Caki2 (cell line): ENCODE results near the gene ANKFY1. TPM values are rescaled to one million over a fixed set of nuclear protein-coding genes. Genes with fewer than 3 reads are reported as not detected.
"Not testable (repeated sequence)": the region's sequence is repeated elsewhere in the genome, so short reads cannot be mapped to it uniquely, and the experiment has no call there.

Experiments used
- DNase-seq: peaks from one replicate; pipeline ENCODE4 v3.0.0-alpha.2; 2015; ENCODE audit warnings: low read depth
- in situ Hi-C: cut with HindIII; loops from 2 replicates; pipeline ENCODE4 v1.10.0; 2016; ENCODE audit warnings: low sequenced_read_pairs, low pct_unique_long_range_greater_than_20kb, mixed read lengths
- total RNA-seq: library from RNA; depleted of rRNA; stranded (reverse); fragments of >200 nt; shearing (Covaris generic); gene quantifications from 2 replicates; pipeline ENCODE4 v1.2.3, GENCODE V29; 2014; ENCODE audit warnings: low replicate concordance

ANKFY1 gene
- total RNA-seq, 1 experiment from 2014 or later = 12.5 TPM

- in situ Hi-C loops = no loop called here
- no peak for DNase-seq
Measured at GRCh38 chr17:4148611-4149308, 115.0 kb downstream of the ANKFY1 start.

- DNase-seq = no peak
- in situ Hi-C loops = no loop called here
Measured at GRCh38 chr17:4147751-4148310, 115.9 kb downstream of the ANKFY1 start.

GRCh38 chr17:4146641-4147040 lies 117.1 kb downstream of the ANKFY1 start:
- in situ Hi-C loops = no loop called here
- DNase-seq = no peak

- DNase-seq = no peak
- in situ Hi-C loops = no loop called here
Measured at GRCh38 chr17:4144422-4144747, 119.4 kb downstream of the ANKFY1 start.

GRCh38 chr17:4143563-4144421 lies 120.0 kb downstream of the ANKFY1 start:
- DNase-seq = peak; percentile 87

GRCh38 chr17:4142107-4142900 lies 121.5 kb downstream of the ANKFY1 start:
- DNase-seq = no peak
- in situ Hi-C loops = no loop called here

More at GRCh38 chr17:4143563-4144421, 120.0 kb downstream of the ANKFY1 start:
- in situ Hi-C loops = no loop called here

GRCh38 chr17:4140125-4140524 lies 123.7 kb downstream of the ANKFY1 start:
- no peak for DNase-seq
- in situ Hi-C loops = no loop called here

GRCh38 chr17:4138906-4139526 lies 124.8 kb downstream of the ANKFY1 start:
- DNase-seq, in situ Hi-C loops: not testable (repeated sequence)

GRCh38 chr17:4136373-4136772 lies 127.4 kb downstream of the ANKFY1 start:
- in situ Hi-C loops = no loop called here
- DNase-seq = peak; percentile 11

- in situ Hi-C loops = no loop called here
- no peak for DNase-seq
Measured at GRCh38 chr17:4135489-4135888, 128.3 kb downstream of the ANKFY1 start.

- DNase-seq = no peak
- in situ Hi-C loops = no loop called here
Measured at GRCh38 chr17:4134721-4135120, 129.1 kb downstream of the ANKFY1 start.

- DNase-seq = no peak
- in situ Hi-C loops = no loop called here
Measured at GRCh38 chr17:4130715-4131114, 133.1 kb downstream of the ANKFY1 start.

- in situ Hi-C loops = no loop called here
- DNase-seq = no peak
Measured at GRCh38 chr17:4127555-4127954, 136.2 kb downstream of the ANKFY1 start.

- in situ Hi-C loops = no loop called here
- no peak for DNase-seq
Measured at GRCh38 chr17:4125552-4125951, 138.2 kb downstream of the ANKFY1 start.

- in situ Hi-C loops = no loop called here
Measured at GRCh38 chr17:4124999-4125398, 138.8 kb downstream of the ANKFY1 start.

GRCh38 chr17:4120332-4120731 lies 143.4 kb downstream of the ANKFY1 start:
- no peak for DNase-seq
- in situ Hi-C loops = no loop called here

More at GRCh38 chr17:4124999-4125398, 138.8 kb downstream of the ANKFY1 start:
- no peak for DNase-seq

- in situ Hi-C loops = no loop called here
- DNase-seq = no peak
Measured at GRCh38 chr17:4119299-4119698, 144.5 kb downstream of the ANKFY1 start.
